Fibroblast of skin of back (primary cell): ENCODE results near the gene C10orf143.

Experiments
- DNase-seq: peaks from one replicate; pipeline ENCODE4 v3.0.0-alpha.2; 2013

The C10orf143 gene

GRCh38 chr10:130052193-130052592 lies 58.4 kb downstream of the C10orf143 start:
- no peak for DNase-seq

GRCh38 chr10:130050721-130051120 lies 59.9 kb downstream of the C10orf143 start:
- DNase-seq: no peak

GRCh38 chr10:130049987-130050386 lies 60.6 kb downstream of the C10orf143 start:
- no peak for DNase-seq

- no peak for DNase-seq
These were observed 61.4 kb downstream of the C10orf143 start for GRCh38 chr10:130049244-130049643.

GRCh38 chr10:130048081-130048480 lies 62.5 kb downstream of the C10orf143 start:
- DNase-seq: no peak

GRCh38 chr10:130047336-130047735 lies 63.3 kb downstream of the C10orf143 start:
- DNase-seq: no peak

GRCh38 chr10:130046591-130046990 lies 64.0 kb downstream of the C10orf143 start:
- no peak for DNase-seq

GRCh38 chr10:130045801-130046321 lies 64.8 kb downstream of the C10orf143 start:
- no peak for DNase-seq

- no peak for DNase-seq
These were observed 65.5 kb downstream of the C10orf143 start for GRCh38 chr10:130045091-130045652.

GRCh38 chr10:130044067-130045061 lies 66.3 kb downstream of the C10orf143 start:
- no peak for DNase-seq

GRCh38 chr10:130043491-130043890 lies 67.1 kb downstream of the C10orf143 start:
- DNase-seq: no peak

GRCh38 chr10:130042381-130042780 lies 68.2 kb downstream of the C10orf143 start:
- no peak for DNase-seq

GRCh38 chr10:130041451-130042371 lies 68.9 kb downstream of the C10orf143 start:
- DNase-seq: no peak

GRCh38 chr10:130040817-130041330 lies 69.8 kb downstream of the C10orf143 start:
- DNase-seq: no peak

GRCh38 chr10:130040351-130040750 lies 70.3 kb downstream of the C10orf143 start:
- no peak for DNase-seq

GRCh38 chr10:130039141-130039540 lies 71.5 kb downstream of the C10orf143 start:
- no peak for DNase-seq

- no peak for DNase-seq
These were observed 72.0 kb downstream of the C10orf143 start for GRCh38 chr10:130038611-130039109.

GRCh38 chr10:130038019-130038555 lies 72.5 kb downstream of the C10orf143 start:
- no peak for DNase-seq

GRCh38 chr10:130037169-130037661 lies 73.4 kb downstream of the C10orf143 start:
- DNase-seq: no peak

- DNase-seq: no peak
These were observed 74.1 kb downstream of the C10orf143 start for GRCh38 chr10:130036296-130037065.

- DNase-seq: no peak
These were observed 81.4 kb downstream of the C10orf143 start for GRCh38 chr10:130029209-130029608.
